Measurements from ENCODE around the gene GPT2. TPM values are rescaled to one million over a fixed set of nuclear protein-coding genes. Genes with fewer than 3 reads are reported as not detected.

The GPT2 gene
- total RNA-seq, 1 experiment from 2014 or later, result 68.8 TPM

DNA sequence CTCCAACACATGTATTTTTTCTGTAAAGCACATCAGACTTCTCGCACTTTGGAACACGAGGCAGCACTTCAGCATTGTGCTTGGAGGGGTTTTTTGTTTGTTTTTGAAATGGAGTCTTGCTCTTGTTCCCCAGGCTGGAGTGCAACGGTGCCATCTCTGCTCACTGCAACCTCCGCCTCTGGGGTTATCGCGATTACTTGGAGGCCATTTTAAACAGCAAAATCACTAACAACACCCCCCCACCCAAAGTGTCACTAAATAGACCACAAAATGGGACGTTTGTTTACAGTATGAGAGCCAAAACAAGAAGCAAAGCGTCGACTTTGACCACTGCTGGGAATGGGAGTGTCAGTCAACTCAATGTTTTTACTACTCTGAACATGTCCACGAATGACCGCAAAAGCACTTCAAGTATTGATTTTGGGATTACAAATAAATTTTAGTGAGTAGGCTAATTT is 44.1 kb upstream of the GPT2 start:
- Histone ChIP-seq H2BK20ac (ENCODE audit: low read depth, low read length, poor library complexity, severe bottlenecking) (no peak overlapping the region), H2BK15ac (ENCODE audit: low read depth, low read length) (no peak overlapping the region), H3K27ac (ENCODE audit: insufficient read length, low read depth, low read length) (no peak overlapping the region), H4K20me1 (ENCODE audit: control insufficient read depth, insufficient read depth, insufficient read length) (no peaks in the 10 kb centered on the region), H4K91ac (ENCODE audit: insufficient read length, low read depth, low read length) (no peak overlapping the region), H4K8ac (replicated peaks; ENCODE audit: insufficient read length, low read depth, low read length) (no peak overlapping the region), H2BK12ac (ENCODE audit: insufficient read length, low read depth, low read length) (no peak overlapping the region), H3T11ph (ENCODE audit: low read length) (no peak overlapping the region), H3K23ac (ENCODE audit: insufficient read length, low read depth, low read length) (no peak overlapping the region), H3K23me2 (ENCODE audit: insufficient read length, low read depth, low read length, poor library complexity, severe bottlenecking) (no peaks in the 10 kb centered on the region), H3K79me1 (ENCODE audit: insufficient read depth, low read depth, low read length, poor library complexity, severe bottlenecking) (no peaks in the 10 kb centered on the region), H2BK5ac (ENCODE audit: insufficient read length, low read length) (no peak overlapping the region), H2AFZ (ENCODE audit: low read length) (no peak overlapping the region), H3K4me2 (ENCODE audit: insufficient read depth, insufficient read length, low read length) (no peak overlapping the region), H3K4me1 (ENCODE audit: insufficient read depth, low read length) (no peaks in the 10 kb centered on the region), H3K9ac (ENCODE audit: extremely low read depth, insufficient read length, low read length) (no peak overlapping the region), H3K14ac (ENCODE audit: insufficient read depth, low read length) (no peak overlapping the region), H3K4ac (ENCODE audit: low read depth, low read length) (no peak overlapping the region), H2BK120ac (ENCODE audit: low read depth, low read length, poor library complexity, severe bottlenecking) (no peak overlapping the region), H4K5ac (ENCODE audit: insufficient read length, low read depth, low read length) (no peak overlapping the region), H3K56ac (ENCODE audit: insufficient read length, low read depth, low read length) (no peak overlapping the region), H3K27me3 (ENCODE audit: insufficient read depth, low read length) (no peaks in the 10 kb centered on the region), H2AK5ac (ENCODE audit: insufficient read length, low read length) (no peak overlapping the region), H3K18ac (ENCODE audit: insufficient read length, low read depth, low read length) (no peak overlapping the region), H3K9me3 (ENCODE audit: control insufficient read depth, low read depth, low read length) (no peaks in the 10 kb centered on the region), H3K79me2 (ENCODE audit: insufficient read depth, low read length) (no peaks in the 10 kb centered on the region)
- H3K9me3 Mint-ChIP-seq, result peaks cover 13 to 14% of the 10 kb centered on the region in 2 experiments
- H3K27me3 Mint-ChIP-seq (ENCODE audit: low read depth), result no peaks in the 10 kb centered on the region
- H3K36me3 Mint-ChIP-seq (ENCODE audit: insufficient read depth in 1 of 3, low read depth in 3 of 3), result peaks cover 0 to 11% (median 3%) of the 10 kb centered on the region in 3 experiments; a peak in 3 of 7 replicates
- H3K27ac Mint-ChIP-seq, result peak overlapping the region in 1 of 3 experiments; percentile 10; a peak in 1 of 7 replicates
- H3K4me1 Mint-ChIP-seq, result no peaks in the 10 kb centered on the region
- no peak overlapping the region for H3K4me3 Mint-ChIP-seq
- TF ChIP-seq, protein P1, sequence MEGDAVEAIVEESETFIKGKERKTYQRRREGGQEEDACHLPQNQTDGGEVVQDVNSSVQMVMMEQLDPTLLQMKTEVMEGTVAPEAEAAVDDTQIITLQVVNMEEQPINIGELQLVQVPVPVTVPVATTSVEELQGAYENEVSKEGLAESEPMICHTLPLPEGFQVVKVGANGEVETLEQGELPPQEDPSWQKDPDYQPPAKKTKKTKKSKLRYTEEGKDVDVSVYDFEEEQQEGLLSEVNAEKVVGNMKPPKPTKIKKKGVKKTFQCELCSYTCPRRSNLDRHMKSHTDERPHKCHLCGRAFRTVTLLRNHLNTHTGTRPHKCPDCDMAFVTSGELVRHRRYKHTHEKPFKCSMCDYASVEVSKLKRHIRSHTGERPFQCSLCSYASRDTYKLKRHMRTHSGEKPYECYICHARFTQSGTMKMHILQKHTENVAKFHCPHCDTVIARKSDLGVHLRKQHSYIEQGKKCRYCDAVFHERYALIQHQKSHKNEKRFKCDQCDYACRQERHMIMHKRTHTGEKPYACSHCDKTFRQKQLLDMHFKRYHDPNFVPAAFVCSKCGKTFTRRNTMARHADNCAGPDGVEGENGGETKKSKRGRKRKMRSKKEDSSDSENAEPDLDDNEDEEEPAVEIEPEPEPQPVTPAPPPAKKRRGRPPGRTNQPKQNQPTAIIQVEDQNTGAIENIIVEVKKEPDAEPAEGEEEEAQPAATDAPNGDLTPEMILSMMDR (conservative IDR thresholded peaks at IDR 0.05), result no peak
- no CpG with 5 or more reads among the region's 11 CpGs for WGBS (ENCODE audit: extremely low coverage, insufficient read length, low lambda C conversion rate)
- DNase-seq, result no peak
